AG10803 (cell line): ENCODE data around the gene GREB1L.
"Not testable (repeated sequence)": the region's sequence is repeated elsewhere in the genome, so short reads cannot be mapped to it uniquely, and the experiment has no call there.

Experiments used
- DNase-seq: peaks from one replicate; pipeline ENCODE4 v3.0.0; 2010; ENCODE audit warnings: low read depth
- H3K4me3 ChIP-seq: 2 replicates; pipeline ENCODE4 v1.5.1; 2011; ENCODE audit warnings: mild to moderate bottlenecking, low read length, control low read depth
- CTCF ChIP-seq: conservative IDR thresholded peaks from 2 replicates; pipeline ENCODE4 v1.5.1; 2011; ENCODE audit warnings: mild to moderate bottlenecking, low read length, control low read depth, inconsistent platforms

The GREB1L gene

GRCh38 chr18:21303445-21303844 lies 61.4 kb downstream of the GREB1L start:
- no peak for DNase-seq
- no peak overlapping the region for H3K4me3 ChIP-seq
- TF ChIP-seq CTCF: no peak

GRCh38 chr18:21303895-21304294 lies 61.9 kb downstream of the GREB1L start:
- no peak overlapping the region for H3K4me3 ChIP-seq
- no peak for TF ChIP-seq CTCF
- DNase-seq: no peak

GRCh38 chr18:21305621-21306020 lies 63.6 kb downstream of the GREB1L start:
- no peak for DNase-seq
- no peak for TF ChIP-seq CTCF

GRCh38 chr18:21306368-21306767 lies 64.3 kb downstream of the GREB1L start:
- H3K4me3 ChIP-seq: no peak overlapping the region
- TF ChIP-seq CTCF: no peak
- DNase-seq: no peak

More at GRCh38 chr18:21305621-21306020, 63.6 kb downstream of the GREB1L start:
- no peak overlapping the region for H3K4me3 ChIP-seq

- DNase-seq: no peak
- no peak overlapping the region for H3K4me3 ChIP-seq
- no peak for TF ChIP-seq CTCF
Observed at GRCh38 chr18:21307578-21307977, 65.5 kb downstream of the GREB1L start.

GRCh38 chr18:21309248-21309647 lies 67.2 kb downstream of the GREB1L start:
- DNase-seq: no peak
- no peak for TF ChIP-seq CTCF
- H3K4me3 ChIP-seq: no peak overlapping the region

- H3K4me3 ChIP-seq, DNase-seq: not testable (repeated sequence)
Observed at GRCh38 chr18:21311980-21312379, 69.9 kb downstream of the GREB1L start.

- no peak for TF ChIP-seq CTCF
- peak; percentile 73 for DNase-seq
- H3K4me3 ChIP-seq: no peak overlapping the region
Observed at GRCh38 chr18:21313576-21313975, 71.5 kb downstream of the GREB1L start.
